Endodermal cell (in vitro differentiated cells): ENCODE results near the gene TBC1D16. TPM values are rescaled to one million over a fixed set of nuclear protein-coding genes. Genes with fewer than 3 reads are reported as not detected.

Experiments
- DNase-seq: peaks from one replicate; pipeline ENCODE4 v3.0.0-alpha.2; 2017
- H3K27ac ChIP-seq: 2 replicates; pipeline ENCODE4 v1.5.1; 2013; ENCODE audit warnings: mild to moderate bottlenecking, low read depth, low read length, moderate library complexity
- H3K27me3 ChIP-seq: 2 replicates; pipeline ENCODE4 v1.6.1; 2013; ENCODE audit warnings: mild to moderate bottlenecking, low read length, moderate library complexity; ENCODE audit not compliant: insufficient read depth, control insufficient read depth, poor library complexity, severe bottlenecking
- H3K36me3 ChIP-seq: 2 replicates; pipeline ENCODE4 v1.7.0; 2013; ENCODE audit warnings: mild to moderate bottlenecking, low read length, moderate library complexity; ENCODE audit not compliant: control insufficient read depth, insufficient read depth
- H3K4me1 ChIP-seq: one replicate; pipeline ENCODE4 v1.7.0; 2013; ENCODE audit warnings: low read length; ENCODE audit not compliant: control insufficient read depth, insufficient read depth
- H3K4me3 ChIP-seq: 2 replicates; pipeline ENCODE4 v1.5.1; 2013; ENCODE audit warnings: mild to moderate bottlenecking, low read length, moderate library complexity
- H3K9ac ChIP-seq: 2 replicates; pipeline ENCODE4 v1.6.1; 2013; ENCODE audit warnings: mild to moderate bottlenecking, low read length, moderate library complexity; ENCODE audit not compliant: poor library complexity, severe bottlenecking; ENCODE audit errors: extremely low read depth
- H3K9me3 ChIP-seq: 2 replicates; pipeline ENCODE4 v1.6.1; 2013; ENCODE audit warnings: mild to moderate bottlenecking, low read length, moderate library complexity; ENCODE audit not compliant: control insufficient read depth
- H3K27ac Mint-ChIP-seq: 2 replicates; pipeline ENCODE4 v1.8.0; 2020; ENCODE audit warnings: mixed read lengths
- H3K27me3 Mint-ChIP-seq: 2 replicates; pipeline ENCODE4 v1.8.0; 2021; ENCODE audit warnings: mild to moderate bottlenecking, mixed read lengths; ENCODE audit not compliant: insufficient read depth
- H3K36me3 Mint-ChIP-seq: 2 replicates; pipeline ENCODE4 v1.8.0; 2020; ENCODE audit warnings: low read depth, mixed read lengths
- H3K4me1 Mint-ChIP-seq: 2 replicates; pipeline ENCODE4 v1.8.0; 2020; ENCODE audit warnings: mixed read lengths
- H3K4me3 Mint-ChIP-seq: 2 replicates; pipeline ENCODE4 v1.8.0; 2020; ENCODE audit warnings: mild to moderate bottlenecking, moderate library complexity, mixed read lengths
- H3K9me3 Mint-ChIP-seq: 2 replicates; pipeline ENCODE4 v1.8.0; 2020; ENCODE audit warnings: mild to moderate bottlenecking, mixed read lengths
- CTCF ChIP-seq: fragments of 200-600 bp; sonication (generic); conservative IDR thresholded peaks from 2 replicates; pipeline ENCODE4 v1.5.0; 2021; ENCODE audit warnings: antibody characterized with exemption, mild to moderate bottlenecking
- WGBS, 2 experiments: methylation state at CpG; one replicate each; pipeline versions ENCODE4 v1.1.5 to v1.1.7; 2013; ENCODE audit warnings: missing lambda C conversion rate in 2 of 2, mixed read lengths in 1 of 2; ENCODE audit not compliant: insufficient coverage in 1 of 2, insufficient read length in 1 of 2; 5-methylcytosine and 5-hydroxymethylcytosine counted together
- total RNA-seq, 2 donors: library from RNA; stranded (reverse); fragmentation: NEBNext Ultra II Directional in 1 of 2; extraction: Animal tissue kit (Norgen Biotek cat#: 25700) in 1 of 2; gene quantifications; 2 replicates in 1 of 2; 3 replicates in 1 of 2; pipeline ENCODE4 v1.2.1, GENCODE V29; 2021

TBC1D16 gene
- total RNA-seq, 2 donors from 2014 or later, result 88.2 to 116 TPM

- Histone ChIP-seq H3K4me3 (no peak overlapping the region), H3K4me1 (no peaks in the 10 kb centered on the region), H3K27ac (no peak overlapping the region), H3K9ac (no peak overlapping the region), H3K36me3 (no peaks in the 10 kb centered on the region), H3K9me3 (no peaks in the 10 kb centered on the region), H3K27me3 (no peaks in the 10 kb centered on the region)
- DNase-seq, result no peak
- Mint-ChIP-seq H3K4me3 (no peak overlapping the region), H3K36me3 (no peaks in the 10 kb centered on the region), H3K27ac (no peak overlapping the region), H3K9me3 (no peaks in the 10 kb centered on the region), H3K4me1 (no peaks in the 10 kb centered on the region), H3K27me3 (peaks cover 15% of the 10 kb centered on the region)
- TF ChIP-seq CTCF, result no peak
- WGBS, 2 experiments, result 86 to 89% methylated on average over 7 to 11 of the region's 11 CpGs
These were observed 128.4 kb downstream of the TBC1D16 start for GRCh38 chr17:79907217-79907715.

- Histone ChIP-seq H3K9me3 (no peaks in the 10 kb centered on the region), H3K9ac (no peak overlapping the region), H3K4me3 (no peak overlapping the region), H3K36me3 (no peaks in the 10 kb centered on the region), H3K4me1 (no peaks in the 10 kb centered on the region), H3K27ac (no peak overlapping the region), H3K27me3 (no peaks in the 10 kb centered on the region)
- no peak for DNase-seq
- peak; percentile 63 for TF ChIP-seq CTCF
- 75 to 84% methylated on average over 8 of the region's 8 CpGs for WGBS, 2 experiments
- Mint-ChIP-seq H3K36me3 (no peaks in the 10 kb centered on the region), H3K27me3 (peaks cover 21% of the 10 kb centered on the region), H3K4me3 (no peak overlapping the region), H3K4me1 (no peaks in the 10 kb centered on the region), H3K9me3 (no peaks in the 10 kb centered on the region), H3K27ac (no peak overlapping the region)
These were observed 129.8 kb downstream of the TBC1D16 start for GRCh38 chr17:79905832-79906231.

- no peak for TF ChIP-seq CTCF
These were observed 130.8 kb downstream of the TBC1D16 start for GRCh38 chr17:79904865-79905264.

More at GRCh38 chr17:79904865-79905264, 130.8 kb downstream of the TBC1D16 start:
- Mint-ChIP-seq H3K9me3 (no peaks in the 10 kb centered on the region), H3K4me3 (no peak overlapping the region), H3K27me3 (peaks cover 28% of the 10 kb centered on the region), H3K36me3 (no peaks in the 10 kb centered on the region), H3K4me1 (no peaks in the 10 kb centered on the region), H3K27ac (no peak overlapping the region)
- Histone ChIP-seq H3K36me3 (no peaks in the 10 kb centered on the region), H3K4me3 (no peak overlapping the region), H3K4me1 (no peaks in the 10 kb centered on the region), H3K9me3 (no peaks in the 10 kb centered on the region), H3K9ac (no peak overlapping the region), H3K27ac (no peak overlapping the region), H3K27me3 (no peaks in the 10 kb centered on the region)
- 88 to 90% methylated on average over 5 to 9 of the region's 9 CpGs for WGBS, 2 experiments
- DNase-seq, result peak; percentile 17
